HEK293 (cell line): Measurements from ENCODE around the gene LAMC3.
"Not testable (repeated sequence)": the region's sequence is repeated elsewhere in the genome, so short reads cannot be mapped to it uniquely, and the experiment has no call there.

Experiments
- CTCF ChIA-PET: fragments of 350-600 bp; formaldehyde crosslinking; extraction: SDS; loops from one replicate; lab custom pipeline; 2021; ENCODE audit warnings: antibody characterized with exemption; lab: Yijun Ruan, JAX
- POLR2A ChIA-PET: fragments of 300-600 bp; formaldehyde crosslinking; extraction: SDS; loops from one replicate; lab custom pipeline; 2020; ENCODE audit warnings: antibody characterized with exemption, inconsistent platforms; lab: Yijun Ruan, JAX
- H3K27ac ChIP-seq: fragments of 200-500 bp; sonication (Bioruptor generic); 2 replicates; pipeline ENCODE4 v1.5.1; 2014; ENCODE audit warnings: low read depth, low read length, control low read depth, inconsistent platforms; ENCODE audit errors: extremely low read depth
- H3K36me3 ChIP-seq, 2 experiments: fragments of 200-500 bp in 1 of 2; sonication (Bioruptor generic) in 1 of 2; 1 replicate in 1 of 2; 2 replicates in 1 of 2; pipeline ENCODE4 v1.5.1; 2014 to 2017; ENCODE audit warnings: inconsistent platforms in 2 of 2, low read length in 2 of 2; ENCODE audit not compliant: control insufficient read depth in 2 of 2, insufficient read depth in 1 of 2
- H3K4me1 ChIP-seq: fragments of 200-500 bp; sonication (Bioruptor generic); 2 replicates; pipeline ENCODE4 v1.5.1; 2014; ENCODE audit warnings: mild to moderate bottlenecking, low read length, inconsistent platforms; ENCODE audit not compliant: control insufficient read depth, insufficient read depth
- H3K4me3 ChIP-seq: 2 replicates; pipeline ENCODE4 v1.5.1; 2011; ENCODE audit warnings: low read depth, mild to moderate bottlenecking, control low read depth, low read length, moderate library complexity
- H3K9me3 ChIP-seq: fragments of 200-500 bp; sonication (Bioruptor generic); 2 replicates; pipeline ENCODE4 v1.5.1; 2014; ENCODE audit warnings: low read depth, low read length, inconsistent platforms; ENCODE audit not compliant: control insufficient read depth, insufficient read depth
- SCRT2 ChIP-seq: fragments of 450-650 bp; formaldehyde crosslinking; IDR thresholded peaks from 2 replicates; pipeline ENCODE4 v1.5.1; 2016; ENCODE audit warnings: missing biosample characterization, missing genetic modification characterization
- ZBTB11 ChIP-seq: fragments of 450-650 bp; formaldehyde crosslinking; conservative IDR thresholded peaks from 2 replicates; pipeline ENCODE4 v1.5.1; 2016; ENCODE audit warnings: low read depth, missing biosample characterization, missing genetic modification characterization
- ZBTB21 ChIP-seq: fragments of 450-650 bp; formaldehyde crosslinking; IDR thresholded peaks from 2 replicates; pipeline ENCODE4 v1.5.1; 2017; ENCODE audit warnings: missing biosample characterization, missing genetic modification characterization
- ZBTB8A ChIP-seq: fragments of 450-650 bp; formaldehyde crosslinking; IDR thresholded peaks from 2 replicates; pipeline ENCODE4 v1.5.1; 2016; ENCODE audit warnings: missing biosample characterization, missing genetic modification characterization
- ZFP3 ChIP-seq: fragments of 450-650 bp; formaldehyde crosslinking; IDR thresholded peaks from 2 replicates; pipeline ENCODE4 v1.5.1; 2016; ENCODE audit warnings: low read depth, missing biosample characterization, missing genetic modification characterization
- ZNF133 ChIP-seq: fragments of 450-650 bp; formaldehyde crosslinking; IDR thresholded peaks from 2 replicates; pipeline ENCODE4 v1.5.1; 2016; ENCODE audit warnings: missing biosample characterization, missing genetic modification characterization
- ZNF140 ChIP-seq: fragments of 450-650 bp; formaldehyde crosslinking; IDR thresholded peaks from 2 replicates; pipeline ENCODE4 v1.5.1; 2016; ENCODE audit warnings: missing biosample characterization, missing genetic modification characterization
- ZNF202 ChIP-seq: fragments of 450-650 bp; formaldehyde crosslinking; IDR thresholded peaks from 2 replicates; pipeline ENCODE4 v1.5.1; 2016; ENCODE audit warnings: missing biosample characterization, missing genetic modification characterization, borderline replicate concordance
- ZNF266 ChIP-seq: fragments of 450-650 bp; formaldehyde crosslinking; IDR thresholded peaks from 2 replicates; pipeline ENCODE4 v1.5.1; 2016; ENCODE audit warnings: missing biosample characterization, missing genetic modification characterization, low read depth
- ZNF394 ChIP-seq: fragments of 450-650 bp; formaldehyde crosslinking; IDR thresholded peaks from 2 replicates; pipeline ENCODE4 v1.5.1; 2016; ENCODE audit warnings: missing biosample characterization, missing genetic modification characterization, mild to moderate bottlenecking, moderate library complexity, borderline replicate concordance
- ZNF426 ChIP-seq: fragments of 450-650 bp; formaldehyde crosslinking; IDR thresholded peaks from 2 replicates; pipeline ENCODE4 v1.5.1; 2017; ENCODE audit warnings: missing biosample characterization, missing genetic modification characterization, mild to moderate bottlenecking, inconsistent platforms, moderate library complexity
- ZNF558 ChIP-seq: fragments of 450-650 bp; formaldehyde crosslinking; IDR thresholded peaks from 2 replicates; pipeline ENCODE4 v1.5.1; 2016; ENCODE audit warnings: missing biosample characterization, missing genetic modification characterization
- ZNF560 ChIP-seq: fragments of 450-650 bp; formaldehyde crosslinking; IDR thresholded peaks from 2 replicates; pipeline ENCODE4 v1.5.1; 2017; ENCODE audit warnings: missing biosample characterization, missing genetic modification characterization, borderline replicate concordance
- ZNF571 ChIP-seq: fragments of 450-650 bp; formaldehyde crosslinking; IDR thresholded peaks from 2 replicates; pipeline ENCODE4 v1.5.0; 2017; ENCODE audit warnings: missing biosample characterization, missing genetic modification characterization
- ZNF596 ChIP-seq: fragments of 450-650 bp; IDR thresholded peaks from 2 replicates; pipeline ENCODE4 v1.5.0; 2018; ENCODE audit warnings: missing biosample characterization, mild to moderate bottlenecking, missing genetic modification characterization, moderate library complexity
- ZNF623 ChIP-seq: fragments of 450-650 bp; formaldehyde crosslinking; IDR thresholded peaks from 2 replicates; pipeline ENCODE4 v1.5.1; 2016; ENCODE audit warnings: missing biosample characterization, missing genetic modification characterization
- ZNF654 ChIP-seq: fragments of 450-650 bp; formaldehyde crosslinking; IDR thresholded peaks from 2 replicates; pipeline ENCODE4 v1.5.1; 2016; ENCODE audit warnings: low read depth, missing biosample characterization, missing genetic modification characterization
- ZSCAN18 ChIP-seq: fragments of 450-650 bp; formaldehyde crosslinking; IDR thresholded peaks from 2 replicates; pipeline ENCODE4 v1.5.1; 2016; ENCODE audit warnings: missing biosample characterization, missing genetic modification characterization
- TF ChIP-seq, protein P1 (sequence below): fragments of 450-650 bp; formaldehyde crosslinking; IDR thresholded peaks from 2 replicates; pipeline ENCODE4 v1.5.1; 2016; ENCODE audit warnings: missing biosample characterization, missing genetic modification characterization
- TF ChIP-seq, protein P2 (sequence below): fragments of 450-650 bp; formaldehyde crosslinking; conservative IDR thresholded peaks from 2 replicates; pipeline ENCODE4 v1.5.1; 2016; ENCODE audit warnings: low read depth, missing biosample characterization, missing genetic modification characterization

Gene LAMC3

DNA sequence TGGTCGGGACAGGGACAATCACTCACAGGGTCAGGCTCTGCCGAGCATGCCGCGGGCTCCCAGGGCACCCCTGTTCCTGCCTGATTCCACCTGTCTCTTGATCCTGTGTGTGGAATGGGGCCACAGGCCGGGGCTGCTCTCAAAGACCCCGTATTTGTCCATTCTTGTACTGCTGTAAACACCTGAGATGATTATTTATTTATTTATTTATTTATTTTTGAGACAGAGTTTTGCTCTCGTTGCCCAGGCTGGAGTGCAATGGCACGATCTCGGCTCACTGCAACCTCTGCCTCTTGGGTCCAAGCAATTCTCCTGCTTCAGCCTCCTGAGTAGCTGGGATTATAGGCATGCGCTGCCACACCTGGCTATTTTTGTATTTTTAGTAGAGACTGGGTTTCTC lies 25.8 kb downstream of the LAMC3 start:
- POLR2A ChIA-PET, result interaction anchor here (0.7 kb wide), 1 partner anchor 370 kb away, joined by 3 read pairs; no protein-coding TSS in a partner anchor

GRCh38 chr9:131035548-131035947 lies 26.6 kb downstream of the LAMC3 start:
- CTCF ChIA-PET, result interaction anchor here (1.1 to 7.9 kb wide), 2 partner anchors 12 to 166 kb away, joined by 3 to 65 read pairs; no protein-coding TSS in a partner anchor
- POLR2A ChIA-PET, result no interaction called here
- Histone ChIP-seq H3K4me3 (no peak overlapping the region), H3K27ac (no peak overlapping the region), H3K9me3 (no peaks in the 10 kb centered on the region), H3K4me1 (no peaks in the 10 kb centered on the region), H3K36me3 (no peaks in the 10 kb centered on the region)
- TF ChIP-seq ZNF571 (tag by site-specific recombination) (no peak), ZSCAN18 (tag by site-specific recombination) (no peak), SCRT2 (tag by site-specific recombination) (no peak), ZFP3 (no peak), ZNF133 (tag by site-specific recombination) (no peak), ZNF596 (tag by site-specific recombination) (no peak)
- TF ChIP-seq, protein P1, sequence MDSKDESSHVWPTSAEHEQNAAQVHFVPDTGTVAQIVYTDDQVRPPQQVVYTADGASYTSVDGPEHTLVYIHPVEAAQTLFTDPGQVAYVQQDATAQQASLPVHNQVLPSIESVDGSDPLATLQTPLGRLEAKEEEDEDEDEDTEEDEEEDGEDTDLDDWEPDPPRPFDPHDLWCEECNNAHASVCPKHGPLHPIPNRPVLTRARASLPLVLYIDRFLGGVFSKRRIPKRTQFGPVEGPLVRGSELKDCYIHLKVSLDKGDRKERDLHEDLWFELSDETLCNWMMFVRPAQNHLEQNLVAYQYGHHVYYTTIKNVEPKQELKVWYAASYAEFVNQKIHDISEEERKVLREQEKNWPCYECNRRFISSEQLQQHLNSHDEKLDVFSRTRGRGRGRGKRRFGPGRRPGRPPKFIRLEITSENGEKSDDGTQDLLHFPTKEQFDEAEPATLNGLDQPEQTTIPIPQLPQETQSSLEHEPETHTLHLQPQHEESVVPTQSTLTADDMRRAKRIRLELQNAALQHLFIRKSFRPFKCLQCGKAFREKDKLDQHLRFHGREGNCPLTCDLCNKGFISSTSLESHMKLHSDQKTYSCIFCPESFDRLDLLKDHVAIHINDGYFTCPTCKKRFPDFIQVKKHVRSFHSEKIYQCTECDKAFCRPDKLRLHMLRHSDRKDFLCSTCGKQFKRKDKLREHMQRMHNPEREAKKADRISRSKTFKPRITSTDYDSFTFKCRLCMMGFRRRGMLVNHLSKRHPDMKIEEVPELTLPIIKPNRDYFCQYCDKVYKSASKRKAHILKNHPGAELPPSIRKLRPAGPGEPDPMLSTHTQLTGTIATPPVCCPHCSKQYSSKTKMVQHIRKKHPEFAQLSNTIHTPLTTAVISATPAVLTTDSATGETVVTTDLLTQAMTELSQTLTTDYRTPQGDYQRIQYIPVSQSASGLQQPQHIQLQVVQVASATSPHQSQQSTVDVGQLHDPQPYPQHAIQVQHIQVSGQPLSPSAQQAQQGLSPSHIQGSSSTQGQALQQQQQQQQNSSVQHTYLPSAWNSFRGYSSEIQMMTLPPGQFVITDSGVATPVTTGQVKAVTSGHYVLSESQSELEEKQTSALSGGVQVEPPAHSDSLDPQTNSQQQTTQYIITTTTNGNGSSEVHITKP (tag by site-specific recombination), result no peak

More for the DNA sequence above, 25.8 kb downstream of the LAMC3 start:
- not testable (repeated sequence) for H3K9me3 ChIP-seq, H3K4me1 ChIP-seq, H3K27ac ChIP-seq, H3K36me3 ChIP-seq, H3K4me3 ChIP-seq
- CTCF ChIA-PET, result interaction anchor here (1.1 to 7.9 kb wide), 3 partner anchors 13 to 165 kb away, joined by 3 to 65 read pairs (median 4); no protein-coding TSS in a partner anchor
- peak; percentile 29; the same call in 1 of the 2 replicates for TF ChIP-seq ZNF140 (tag by site-specific recombination)
- 0 out of 2 replicates have a peak, but pooled peaks have one; percentile 26 for TF ChIP-seq ZBTB11
- TF ChIP-seq ZNF623, result peak; percentile 43; the same call in 1 of the 2 replicates
- TF ChIP-seq ZNF266 (tag by site-specific recombination), result peak; percentile 19; the same call in 1 of the 2 replicates
- 0 out of 2 replicates have a peak, but pooled peaks have one; percentile 19 for TF ChIP-seq ZNF202 (tag by site-specific recombination)
- peak; percentile 43 for TF ChIP-seq ZNF426 (tag by site-specific recombination)
- TF ChIP-seq ZBTB21 (tag by site-specific recombination), result 0 out of 2 replicates have a peak, but pooled peaks have one; percentile 9
- peak; percentile 31; the same call in 1 of the 2 replicates for TF ChIP-seq ZBTB8A
- peak; percentile 9; the same call in 1 of the 2 replicates for TF ChIP-seq ZNF654 (tag by site-specific recombination)
- TF ChIP-seq ZNF560 (tag by site-specific recombination), result peak; percentile 48; the same call in 1 of the 2 replicates
- TF ChIP-seq, protein P2, sequence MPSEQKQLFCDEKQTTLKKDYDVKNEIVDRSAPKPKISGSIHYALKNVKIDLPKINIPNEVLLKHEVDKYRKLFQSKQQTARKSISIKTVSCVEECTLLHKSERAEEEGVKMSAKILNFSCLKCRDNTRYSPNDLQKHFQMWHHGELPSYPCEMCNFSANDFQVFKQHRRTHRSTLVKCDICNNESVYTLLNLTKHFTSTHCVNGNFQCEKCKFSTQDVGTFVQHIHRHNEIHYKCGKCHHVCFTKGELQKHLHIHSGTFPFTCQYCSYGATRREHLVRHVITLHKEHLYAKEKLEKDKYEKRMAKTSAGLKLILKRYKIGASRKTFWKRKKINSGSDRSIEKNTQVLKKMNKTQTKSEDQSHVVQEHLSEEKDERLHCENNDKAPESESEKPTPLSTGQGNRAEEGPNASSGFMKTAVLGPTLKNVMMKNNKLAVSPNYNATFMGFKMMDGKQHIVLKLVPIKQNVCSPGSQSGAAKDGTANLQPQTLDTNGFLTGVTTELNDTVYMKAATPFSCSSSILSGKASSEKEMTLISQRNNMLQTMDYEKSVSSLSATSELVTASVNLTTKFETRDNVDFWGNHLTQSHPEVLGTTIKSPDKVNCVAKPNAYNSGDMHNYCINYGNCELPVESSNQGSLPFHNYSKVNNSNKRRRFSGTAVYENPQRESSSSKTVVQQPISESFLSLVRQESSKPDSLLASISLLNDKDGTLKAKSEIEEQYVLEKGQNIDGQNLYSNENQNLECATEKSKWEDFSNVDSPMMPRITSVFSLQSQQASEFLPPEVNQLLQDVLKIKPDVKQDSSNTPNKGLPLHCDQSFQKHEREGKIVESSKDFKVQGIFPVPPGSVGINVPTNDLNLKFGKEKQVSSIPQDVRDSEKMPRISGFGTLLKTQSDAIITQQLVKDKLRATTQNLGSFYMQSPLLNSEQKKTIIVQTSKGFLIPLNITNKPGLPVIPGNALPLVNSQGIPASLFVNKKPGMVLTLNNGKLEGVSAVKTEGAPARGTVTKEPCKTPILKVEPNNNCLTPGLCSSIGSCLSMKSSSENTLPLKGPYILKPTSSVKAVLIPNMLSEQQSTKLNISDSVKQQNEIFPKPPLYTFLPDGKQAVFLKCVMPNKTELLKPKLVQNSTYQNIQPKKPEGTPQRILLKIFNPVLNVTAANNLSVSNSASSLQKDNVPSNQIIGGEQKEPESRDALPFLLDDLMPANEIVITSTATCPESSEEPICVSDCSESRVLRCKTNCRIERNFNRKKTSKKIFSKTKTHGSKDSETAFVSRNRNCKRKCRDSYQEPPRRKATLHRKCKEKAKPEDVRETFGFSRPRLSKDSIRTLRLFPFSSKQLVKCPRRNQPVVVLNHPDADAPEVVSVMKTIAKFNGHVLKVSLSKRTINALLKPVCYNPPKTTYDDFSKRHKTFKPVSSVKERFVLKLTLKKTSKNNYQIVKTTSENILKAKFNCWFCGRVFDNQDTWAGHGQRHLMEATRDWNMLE, result peak; percentile 58
- TF ChIP-seq ZNF394 (tag by site-specific recombination), result peak; percentile 81; the same call in 1 of the 2 replicates
- TF ChIP-seq ZNF558 (tag by site-specific recombination), result 0 out of 2 replicates have a peak, but pooled peaks have one; percentile 20
